Activated T-helper 1 cell treated with Interleukin-2 at 50 U/mL for 16 hours (primary cell): Measurements from ENCODE around the gene ARHGAP22.

Experiments used
- DNase-seq: peaks from one replicate; pipeline ENCODE4 v3.0.0-alpha.2; 2020; ENCODE audit warnings: low read depth

ARHGAP22 gene

DNA sequence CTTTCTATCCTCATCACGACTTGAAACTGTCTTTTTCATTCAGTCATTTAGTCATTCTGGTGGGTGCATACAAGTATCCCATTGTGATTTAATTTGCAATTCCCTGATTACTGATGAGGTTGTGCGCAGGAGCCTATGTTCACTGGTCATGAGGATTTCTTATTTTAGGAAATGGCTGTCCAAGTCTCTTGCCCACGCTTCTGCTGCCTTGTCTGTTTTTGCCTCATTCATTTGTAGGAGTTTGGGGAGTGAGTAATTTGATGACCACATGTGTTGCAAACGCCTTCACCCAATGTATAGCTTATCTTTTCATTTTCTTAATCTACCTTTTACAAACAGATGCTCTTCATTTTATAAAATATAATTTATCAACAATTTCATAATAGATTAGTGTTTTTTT lies 127.3 kb downstream of the ARHGAP22 start:
- no peak for DNase-seq

GRCh38 chr10:48477141-48477540 lies 127.7 kb downstream of the ARHGAP22 start:
- DNase-seq: no peak

GRCh38 chr10:48476279-48476982 lies 128.4 kb downstream of the ARHGAP22 start:
- no peak for DNase-seq

DNA sequence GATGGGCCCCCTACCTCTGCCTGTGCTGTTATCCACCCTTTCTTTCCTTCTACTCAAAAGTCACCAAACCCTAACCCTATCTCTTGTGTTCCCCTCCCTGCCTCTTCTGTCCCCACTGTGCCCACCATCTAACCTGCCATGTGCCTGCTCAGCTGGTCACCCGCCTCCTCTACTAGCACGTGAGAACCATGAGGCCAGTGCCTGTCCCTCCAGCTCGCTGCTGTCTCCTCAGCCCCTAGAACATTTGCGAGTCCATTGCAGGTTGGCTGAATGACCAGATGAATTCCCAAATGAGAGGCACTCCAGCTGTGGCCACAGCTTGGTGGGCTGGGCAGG lies 129.0 kb downstream of the ARHGAP22 start:
- no peak for DNase-seq

DNA sequence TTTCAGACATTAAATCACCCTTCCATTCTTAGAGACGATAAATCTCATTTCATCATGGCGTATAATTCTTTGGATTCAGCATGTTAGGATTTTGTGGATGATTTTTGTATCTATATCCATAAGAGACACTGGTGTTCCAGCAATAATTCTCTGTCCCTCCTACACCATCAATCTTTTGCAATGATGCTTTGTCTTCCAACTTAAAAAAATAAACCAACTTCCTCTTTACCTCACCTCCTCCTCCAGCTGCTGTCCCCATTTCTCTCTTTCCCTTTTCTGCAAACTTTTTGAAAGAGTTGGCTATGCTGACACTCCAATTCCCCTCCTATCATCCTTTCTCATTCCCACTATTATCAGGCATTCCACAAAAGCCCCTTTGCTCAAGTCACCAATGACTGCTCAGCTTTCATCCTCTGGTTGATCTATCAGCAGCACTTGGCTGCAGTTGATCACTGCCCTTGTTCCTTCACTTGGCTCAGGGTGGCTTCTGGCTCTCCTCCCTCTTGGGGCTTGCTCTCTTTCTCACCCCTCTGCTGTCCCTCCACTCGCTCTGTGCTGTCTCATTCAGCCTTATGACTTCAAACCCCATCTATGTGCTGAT lies 130.0 kb downstream of the ARHGAP22 start:
- DNase-seq: no peak

DNA sequence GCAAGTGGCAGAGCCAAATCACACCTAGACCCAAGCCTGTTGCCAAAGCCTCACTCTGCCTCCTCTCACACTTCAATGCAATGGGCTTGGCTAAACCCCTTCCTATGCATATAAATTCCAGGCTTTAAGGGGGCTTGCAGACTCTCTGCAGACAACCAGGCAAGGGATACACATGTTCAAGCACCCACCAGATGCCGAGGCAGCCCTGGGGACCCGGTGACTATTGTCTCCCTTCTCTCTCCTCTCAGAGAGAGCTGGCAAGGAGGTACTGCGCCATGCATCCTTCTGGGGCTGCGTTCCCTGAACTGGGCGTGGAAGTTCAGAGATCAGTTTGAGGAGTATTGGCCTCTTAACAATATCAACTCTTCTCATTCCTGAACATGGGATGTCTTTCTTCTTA lies 131.2 kb downstream of the ARHGAP22 start:
- DNase-seq: no peak

GRCh38 chr10:48472501-48473069 lies 132.3 kb downstream of the ARHGAP22 start:
- DNase-seq: no peak

GRCh38 chr10:48470893-48471805 lies 133.7 kb downstream of the ARHGAP22 start:
- DNase-seq: no peak

DNA sequence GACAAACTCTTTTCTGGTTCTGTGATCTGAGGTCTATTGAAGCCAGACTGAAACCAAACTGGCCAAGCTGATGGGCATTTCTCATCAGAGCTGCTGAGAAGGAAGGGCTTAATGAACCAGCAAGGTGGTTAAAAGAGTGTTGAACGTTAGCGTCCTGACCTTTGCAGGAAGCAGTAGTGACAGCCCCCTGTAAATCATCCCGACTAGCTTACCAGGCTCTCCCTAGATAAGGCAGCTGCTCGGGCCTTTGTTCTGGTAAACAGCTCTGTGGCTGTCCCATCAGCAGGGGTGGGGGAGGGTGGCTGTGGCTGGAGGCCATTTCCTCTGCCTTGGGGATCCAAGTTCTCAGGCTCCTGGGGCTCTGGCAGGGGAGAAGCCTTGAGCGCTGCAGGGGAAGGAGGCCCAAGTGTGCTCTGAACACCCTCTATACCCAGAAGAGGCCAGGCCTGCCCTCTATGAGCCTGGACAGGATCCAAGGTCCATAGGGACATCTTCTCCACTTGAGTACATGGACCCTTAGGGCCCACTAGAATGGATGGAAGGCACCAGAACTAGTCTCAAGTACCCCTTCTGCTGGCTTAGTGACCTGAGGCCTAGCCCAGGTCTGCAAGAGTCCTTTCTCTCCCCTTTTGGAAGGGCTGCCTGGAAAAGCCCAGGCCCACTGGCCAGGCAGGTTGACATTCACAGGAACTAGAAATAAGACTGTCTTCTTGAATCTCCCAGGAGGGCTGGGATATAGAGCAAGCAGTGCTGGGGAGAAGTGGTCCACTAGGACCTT lies 134.6 kb downstream of the ARHGAP22 start:
- DNase-seq: no peak

- no peak for DNase-seq
Measured at GRCh38 chr10:48469516-48470020, 135.3 kb downstream of the ARHGAP22 start.

DNA sequence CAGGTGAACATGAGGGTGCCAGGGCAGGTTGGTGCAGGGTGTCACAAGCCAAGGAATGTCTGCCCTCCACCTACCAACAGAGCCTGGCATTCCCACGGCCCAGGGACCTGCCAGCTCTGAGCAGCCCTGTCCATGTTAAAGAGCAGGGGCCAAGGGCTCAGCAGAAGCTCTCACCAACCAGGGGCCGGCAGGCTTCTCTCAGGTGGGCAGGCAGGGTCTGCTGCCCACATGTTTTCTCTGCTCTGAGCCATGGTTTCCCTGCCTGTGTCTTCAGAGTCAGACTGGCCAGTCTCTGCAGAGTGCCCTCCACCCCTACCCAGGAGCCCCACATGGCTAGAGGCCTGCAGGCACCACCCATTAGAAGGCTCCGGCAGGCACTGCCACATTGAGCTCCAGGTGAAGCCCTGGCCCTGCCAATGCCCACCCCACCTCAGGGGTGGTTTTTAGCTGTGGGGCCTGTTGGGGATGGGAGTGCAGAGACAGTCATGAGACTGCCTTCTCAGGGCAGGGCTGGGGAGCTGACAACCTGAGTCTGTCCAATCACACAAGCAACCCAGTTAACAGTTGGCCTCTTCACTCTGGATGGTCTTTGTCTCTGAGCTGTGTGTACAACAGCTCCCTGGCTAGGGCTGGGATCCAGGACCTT lies 135.9 kb downstream of the ARHGAP22 start:
- DNase-seq: no peak

- DNase-seq: no peak
Measured at GRCh38 chr10:48468130-48468790, 136.6 kb downstream of the ARHGAP22 start.

DNA sequence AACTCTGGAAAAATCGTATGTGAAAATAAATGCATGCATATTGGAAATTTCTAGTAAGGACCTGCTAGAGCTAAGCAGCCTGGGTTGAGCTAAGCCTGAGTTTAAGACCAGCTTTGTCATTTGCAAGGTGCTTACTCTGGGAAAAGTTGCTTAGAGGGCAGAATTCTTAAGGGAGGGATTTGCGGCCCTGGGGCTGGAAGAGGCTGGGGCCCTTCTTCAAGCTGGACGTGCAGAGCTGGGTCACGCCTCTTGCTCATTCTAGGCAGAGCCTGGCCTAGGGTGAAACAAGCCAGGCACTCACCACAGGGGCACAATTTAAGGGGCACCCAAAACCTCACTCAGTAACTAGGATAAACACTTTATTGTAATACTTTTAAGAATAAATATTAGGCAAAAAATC lies 137.2 kb downstream of the ARHGAP22 start:
- DNase-seq: no peak

DNA sequence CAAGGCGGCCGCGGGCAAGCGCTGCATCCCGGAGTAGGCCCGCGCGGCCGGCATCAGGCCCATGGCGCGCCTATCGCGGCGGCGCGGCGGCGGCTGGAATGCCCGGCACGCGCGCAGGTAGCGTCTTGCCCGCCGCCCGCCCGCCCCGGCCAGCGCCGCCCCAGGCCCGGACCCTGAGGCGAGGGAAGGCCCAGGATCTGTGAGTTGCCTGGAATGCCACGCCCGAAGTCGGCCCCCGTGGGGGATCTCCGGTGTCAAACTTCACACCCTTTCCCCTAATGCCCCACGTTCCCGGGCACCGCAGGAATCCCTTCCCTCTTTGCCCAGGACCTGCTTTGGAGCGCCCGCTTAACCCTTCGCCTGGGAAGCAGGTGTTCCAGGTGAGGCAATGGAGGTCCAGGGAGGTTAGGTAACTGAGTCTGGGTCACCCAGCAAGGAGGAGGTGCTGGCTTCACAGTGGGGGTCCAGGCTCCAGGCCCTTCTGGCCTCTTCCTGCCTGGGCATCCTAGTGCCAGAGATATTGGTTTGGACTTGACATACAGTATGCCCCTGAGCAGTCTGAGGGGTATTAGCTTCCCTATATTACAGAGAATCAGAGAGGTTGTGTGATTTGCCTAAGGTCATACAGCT lies 138.1 kb downstream of the ARHGAP22 start:
- no peak for DNase-seq

DNA sequence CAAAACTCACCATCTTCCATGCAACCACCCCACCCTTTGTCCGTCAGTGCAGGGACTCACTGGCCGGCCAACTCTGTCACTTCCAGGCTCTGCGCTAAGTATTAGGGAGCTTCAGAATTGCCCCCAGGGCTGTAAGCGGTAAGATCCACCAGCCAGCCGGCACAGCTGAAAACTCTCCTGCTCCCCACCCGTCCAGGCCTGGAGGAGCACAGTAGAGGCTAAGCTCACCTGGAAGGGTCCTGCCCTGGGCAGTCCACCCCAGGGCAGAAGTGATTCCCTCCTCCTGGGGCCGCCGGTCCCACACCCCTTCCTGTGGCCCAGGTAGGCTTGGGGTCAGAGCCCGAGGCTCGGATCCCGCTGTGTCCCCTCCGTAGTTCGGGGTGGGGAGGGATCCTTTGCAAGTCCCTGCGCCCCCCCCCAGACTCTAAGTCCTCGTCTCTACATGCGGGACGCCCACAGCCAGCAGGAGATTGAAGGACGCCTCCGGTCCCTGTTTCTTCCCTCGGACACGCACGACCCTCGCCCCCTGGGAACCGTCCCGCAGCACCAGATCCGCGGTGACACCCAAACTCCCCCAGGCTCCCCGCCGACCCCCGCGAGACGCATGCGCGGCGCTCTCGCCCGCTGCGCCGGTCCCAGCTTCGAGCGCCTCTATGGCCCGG lies 138.9 kb downstream of the ARHGAP22 start:
- DNase-seq: no peak

DNA sequence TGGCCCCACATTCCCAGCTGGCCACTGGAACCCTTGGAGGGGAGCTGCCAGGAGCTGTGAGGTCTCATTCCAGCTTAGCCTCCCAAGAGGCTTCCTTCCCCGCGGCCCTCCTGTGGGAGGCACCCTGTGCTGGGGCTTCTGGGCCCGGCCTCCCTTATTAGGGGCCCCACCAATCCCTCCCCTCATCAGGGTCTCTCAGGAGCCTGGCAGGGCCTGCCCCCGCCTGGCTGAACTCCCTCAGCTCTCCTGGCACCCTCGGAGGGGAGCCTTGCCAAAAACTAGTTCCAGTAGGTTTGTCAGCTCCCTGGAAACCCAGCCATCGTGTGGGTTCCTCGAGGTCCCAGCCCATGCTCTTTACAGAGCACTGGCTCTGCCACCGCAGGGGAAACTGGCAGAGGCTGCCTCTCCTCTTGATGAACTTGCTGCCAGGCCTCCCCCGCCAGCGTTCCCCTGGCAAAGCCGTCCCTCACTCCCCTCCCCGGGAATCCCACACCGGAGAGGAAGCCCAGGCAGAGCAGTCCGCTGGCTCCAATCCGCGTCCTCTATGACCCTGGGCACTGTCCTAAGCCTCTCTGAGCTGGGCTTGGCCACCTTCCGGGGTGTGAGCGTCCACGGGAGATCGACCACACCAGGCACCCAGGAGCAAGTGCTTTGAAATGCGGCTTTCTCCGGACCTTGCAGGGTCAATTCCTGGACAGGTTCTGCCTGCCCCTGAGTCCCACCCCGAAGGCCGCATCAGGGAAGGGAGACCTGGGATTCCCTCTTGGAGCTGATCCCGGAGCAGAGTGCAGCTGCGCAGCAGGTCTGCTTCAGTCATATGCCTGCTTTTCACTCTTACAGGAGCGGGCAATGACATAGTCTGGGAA lies 139.8 kb downstream of the ARHGAP22 start:
- DNase-seq: no peak

DNA sequence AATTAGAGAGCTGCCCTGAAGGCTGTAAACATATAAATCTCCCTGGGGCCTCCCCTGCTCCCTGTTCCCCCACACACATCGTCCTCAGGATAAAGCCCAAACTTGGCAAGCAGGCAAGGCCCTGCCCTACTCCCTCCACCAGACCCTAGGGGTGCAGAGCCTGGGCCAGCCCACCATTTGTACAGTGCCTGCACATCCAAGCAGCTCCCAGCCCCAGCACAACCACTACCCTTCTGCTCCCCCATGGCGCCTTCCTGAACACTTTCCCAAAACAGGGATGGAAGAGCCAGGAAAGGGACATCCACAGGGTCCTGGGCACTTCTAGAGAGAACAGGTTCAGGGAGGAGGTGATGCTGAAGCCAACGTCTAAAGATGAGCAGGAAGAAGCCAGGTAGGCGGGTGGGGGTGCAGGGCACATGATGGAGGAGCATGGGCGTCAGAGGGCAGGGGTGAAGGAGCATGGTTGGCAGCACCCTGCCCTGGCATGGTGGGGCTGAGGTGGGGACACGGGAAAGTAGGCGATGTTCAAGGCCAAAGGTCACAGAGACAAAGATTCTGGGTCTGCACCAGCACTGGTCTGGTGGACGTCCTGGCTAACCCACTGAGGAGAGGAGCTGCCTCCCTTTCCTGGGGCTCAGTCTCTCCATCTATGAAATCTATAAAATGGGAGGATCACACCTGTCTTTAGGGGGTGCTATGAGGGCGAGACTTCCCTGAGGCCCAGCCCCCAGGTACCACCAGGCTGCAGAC lies 140.6 kb downstream of the ARHGAP22 start:
- no peak for DNase-seq
